Stimulated activated CD4-positive, alpha-beta T cell treated with anti-CD3 and anti-CD28 coated beads, Interleukin-2, amount 100 ng/mL, for 48 hours (primary cell): ENCODE results near the gene ARL16.
A peak's percentile ranks its signal among the peaks of the same experiment; 100 is the strongest.

Source experiments
- DNase-seq, 2 donors: peaks; one replicate each; pipeline ENCODE4 v3.0.0-alpha.2; 2020

Gene ARL16

GRCh38 chr17:81683584-81684441, at the start of gene ARL16, which contains the start of gene HGS:
ARL16 (minus strand) TSS chr17:81683797; CDS start chr17:81683753, 44 bp downstream.
HGS (plus strand) TSS chr17:81684011; CDS start chr17:81684067, 56 bp downstream.
- DNase-seq = peak; percentile 95 to 96

- no peak for DNase-seq
Measured at GRCh38 chr17:81727324-81728031, 43.9 kb upstream of the ARL16 start.

- no peak for DNase-seq
Measured at GRCh38 chr17:81726004-81726403, 42.4 kb upstream of the ARL16 start.

GRCh38 chr17:81725439-81725838, 41.8 kb upstream of the ARL16 start:
- DNase-seq = no peak

- DNase-seq = no peak
Measured at GRCh38 chr17:81723651-81724209, 40.1 kb upstream of the ARL16 start.

GRCh38 chr17:81722184-81723120, 38.9 kb upstream of the ARL16 start:
- no peak for DNase-seq

- no peak for DNase-seq
Measured at GRCh38 chr17:81720267-81721071, 36.9 kb upstream of the ARL16 start.

- DNase-seq = no peak
Measured at GRCh38 chr17:81719410-81720266, 36.0 kb upstream of the ARL16 start.

GRCh38 chr17:81717766-81718089, 34.1 kb upstream of the ARL16 start:
- no peak for DNase-seq

GRCh38 chr17:81717049-81717765, 33.6 kb upstream of the ARL16 start:
- no peak for DNase-seq

GRCh38 chr17:81716674-81716996, 33.0 kb upstream of the ARL16 start:
- DNase-seq = no peak

GRCh38 chr17:81715872-81716673, 32.5 kb upstream of the ARL16 start:
- DNase-seq = no peak

GRCh38 chr17:81715107-81715871, 31.7 kb upstream of the ARL16 start:
- no peak for DNase-seq

- no peak for DNase-seq
Measured at GRCh38 chr17:81714412-81715106, 31.0 kb upstream of the ARL16 start.

GRCh38 chr17:81713556-81714411, 30.2 kb upstream of the ARL16 start:
- DNase-seq = no peak

- no peak for DNase-seq
Measured at GRCh38 chr17:81713004-81713555, 29.5 kb upstream of the ARL16 start.
